Measurements from ENCODE around the gene ALOX5. TPM values are rescaled to one million over a fixed set of nuclear protein-coding genes. Genes with fewer than 3 reads are reported as not detected.

ALOX5 gene
- total and polyA plus RNA-seq, 10 of the 15 experiments (the other 5 are each of a cell fraction or from before 2014, with no cell fraction given) = 0.43 to 102 (median 34.2) TPM

- no peak for TF ChIP-seq ZBTB40 (IDR thresholded peaks at IDR 0.05; ENCODE audit: borderline replicate concordance)
- TF ChIP-seq KAT2A (conservative IDR thresholded peaks at IDR 0.05; ENCODE audit: control insufficient read depth, low read depth, low read length) = no peak
- TF ChIP-seq BHLHE40 (IDR thresholded peaks at IDR 0.05; ENCODE audit: borderline replicate concordance in 1 of 2, low read depth in 2 of 2, low read length in 1 of 2) = no peak
- TF ChIP-seq MYB (IDR thresholded peaks at IDR 0.05; ENCODE audit: borderline replicate concordance, low read depth, low read length) = no peak
Observed at GRCh38 chr10:45432700-45433472, 58.9 kb downstream of the ALOX5 start (continued).
